ENCODE measurements around the gene CDCP2.
"Not testable (repeated sequence)": the region's sequence is repeated elsewhere in the genome, so short reads cannot be mapped to it uniquely, and the experiment has no call there.

Gene CDCP2

GRCh38 chr1:54104613-54105012, 48.2 kb downstream of the CDCP2 start:
- not testable (repeated sequence) for H3K9me3 ChIP-seq (ENCODE audit: control insufficient read depth, low read length); H3K27ac ChIP-seq (ENCODE audit: low read depth, low read length, severe bottlenecking); H3K4me1 ChIP-seq (ENCODE audit: control insufficient read depth, insufficient read depth, low read length, poor library complexity, severe bottlenecking); H3K4me3 ChIP-seq (ENCODE audit: extremely low read depth, insufficient read depth, low read length, poor library complexity, severe bottlenecking); H3K36me3 ChIP-seq (ENCODE audit: control insufficient read depth, insufficient read depth, low read length)
- 95 to 100% methylated on average over 3 to 7 of the region's 9 CpGs for WGBS, 2 experiments (ENCODE audit: insufficient coverage in 2 of 2)

- WGBS, 2 experiments (ENCODE audit: insufficient coverage in 2 of 2) = 80 to 93% methylated on average over 3 to 6 of the region's 6 CpGs
- Histone ChIP-seq H3K4me3 (ENCODE audit: extremely low read depth, insufficient read depth, low read length, poor library complexity, severe bottlenecking) (no peak overlapping the region), H3K36me3 (ENCODE audit: control insufficient read depth, insufficient read depth, low read length) (no peaks in the 10 kb centered on the region), H3K9me3 (ENCODE audit: control insufficient read depth, low read length) (no peaks in the 10 kb centered on the region), H3K4me1 (ENCODE audit: control insufficient read depth, insufficient read depth, low read length, poor library complexity, severe bottlenecking) (peaks cover 5% of the 10 kb centered on the region), H3K27ac (ENCODE audit: low read depth, low read length, severe bottlenecking) (no peak overlapping the region)
These were observed 49.4 kb downstream of the CDCP2 start for GRCh38 chr1:54103414-54103813.

GRCh38 chr1:54100500-54100899, 52.3 kb downstream of the CDCP2 start:
- Histone ChIP-seq H3K36me3 (ENCODE audit: control insufficient read depth, insufficient read depth, low read length) (peaks cover 6% of the 10 kb centered on the region), H3K27ac (ENCODE audit: low read depth, low read length, severe bottlenecking) (no peak overlapping the region), H3K4me3 (ENCODE audit: extremely low read depth, insufficient read depth, low read length, poor library complexity, severe bottlenecking) (no peak overlapping the region), H3K4me1 (ENCODE audit: control insufficient read depth, insufficient read depth, low read length, poor library complexity, severe bottlenecking) (peaks cover 10% of the 10 kb centered on the region), H3K9me3 (ENCODE audit: control insufficient read depth, low read length) (no peaks in the 10 kb centered on the region)
- 0 to 8% methylated on average over 1 of the region's 2 CpGs for WGBS, 2 experiments (ENCODE audit: insufficient coverage in 2 of 2)

GRCh38 chr1:54099061-54099610, 53.7 kb downstream of the CDCP2 start:
- peaks cover 5% of the 10 kb centered on the region for H3K4me1 ChIP-seq (ENCODE audit: control insufficient read depth, insufficient read depth, low read length, poor library complexity, severe bottlenecking)
- H3K27ac ChIP-seq (ENCODE audit: low read depth, low read length, severe bottlenecking) = no peak overlapping the region
- peaks cover 6% of the 10 kb centered on the region for H3K36me3 ChIP-seq (ENCODE audit: control insufficient read depth, insufficient read depth, low read length)
- WGBS, 2 experiments (ENCODE audit: insufficient coverage in 2 of 2) = 94 to 98% methylated on average over 5 to 6 of the region's 6 CpGs
- H3K9me3 ChIP-seq (ENCODE audit: control insufficient read depth, low read length) = no peaks in the 10 kb centered on the region
- H3K4me3 ChIP-seq (ENCODE audit: extremely low read depth, insufficient read depth, low read length, poor library complexity, severe bottlenecking) = no peak overlapping the region

GRCh38 chr1:54096877-54097240, 55.9 kb downstream of the CDCP2 start:
- Histone ChIP-seq H3K4me1 (ENCODE audit: control insufficient read depth, insufficient read depth, low read length, poor library complexity, severe bottlenecking) (peaks cover 5% of the 10 kb centered on the region), H3K27ac (ENCODE audit: low read depth, low read length, severe bottlenecking) (no peak overlapping the region), H3K4me3 (ENCODE audit: extremely low read depth, insufficient read depth, low read length, poor library complexity, severe bottlenecking) (no peak overlapping the region), H3K36me3 (ENCODE audit: control insufficient read depth, insufficient read depth, low read length) (peaks cover 6% of the 10 kb centered on the region), H3K9me3 (ENCODE audit: control insufficient read depth, low read length) (no peaks in the 10 kb centered on the region)
- 48 to 65% methylated on average over 2 to 3 of the region's 7 CpGs for WGBS, 2 experiments (ENCODE audit: insufficient coverage in 2 of 2)

- Histone ChIP-seq H3K4me1 (ENCODE audit: control insufficient read depth, insufficient read depth, low read length, poor library complexity, severe bottlenecking) (peaks cover 5% of the 10 kb centered on the region), H3K4me3 (ENCODE audit: extremely low read depth, insufficient read depth, low read length, poor library complexity, severe bottlenecking) (no peak overlapping the region), H3K36me3 (ENCODE audit: control insufficient read depth, insufficient read depth, low read length) (peaks cover 6% of the 10 kb centered on the region), H3K27ac (ENCODE audit: low read depth, low read length, severe bottlenecking) (no peak overlapping the region), H3K9me3 (ENCODE audit: control insufficient read depth, low read length) (no peaks in the 10 kb centered on the region)
- 92 to 93% methylated on average over 19 to 21 of the region's 25 CpGs for WGBS, 2 experiments (ENCODE audit: insufficient coverage in 2 of 2)
These were observed 56.4 kb downstream of the CDCP2 start for GRCh38 chr1:54096227-54096876.

GRCh38 chr1:54095546-54096226, 57.1 kb downstream of the CDCP2 start:
- H3K27ac ChIP-seq (ENCODE audit: low read depth, low read length, severe bottlenecking) = no peak overlapping the region
- 80 to 86% methylated on average over 3 to 7 of the region's 8 CpGs for WGBS, 2 experiments (ENCODE audit: insufficient coverage in 2 of 2)

GRCh38 chr1:54094730-54095105, 58.1 kb downstream of the CDCP2 start:
- no CpG with 5 or more reads among the region's 1 CpG for WGBS, 2 experiments (ENCODE audit: insufficient coverage in 2 of 2)
- not testable (repeated sequence) for H3K4me1 ChIP-seq (ENCODE audit: control insufficient read depth, insufficient read depth, low read length, poor library complexity, severe bottlenecking); H3K36me3 ChIP-seq (ENCODE audit: control insufficient read depth, insufficient read depth, low read length); H3K9me3 ChIP-seq (ENCODE audit: control insufficient read depth, low read length); H3K27ac ChIP-seq (ENCODE audit: low read depth, low read length, severe bottlenecking); H3K4me3 ChIP-seq (ENCODE audit: extremely low read depth, insufficient read depth, low read length, poor library complexity, severe bottlenecking)

More at GRCh38 chr1:54095546-54096226, 57.1 kb downstream of the CDCP2 start:
- Histone ChIP-seq H3K4me1 (ENCODE audit: control insufficient read depth, insufficient read depth, low read length, poor library complexity, severe bottlenecking) (peaks cover 5% of the 10 kb centered on the region), H3K9me3 (ENCODE audit: control insufficient read depth, low read length) (no peaks in the 10 kb centered on the region), H3K36me3 (ENCODE audit: control insufficient read depth, insufficient read depth, low read length) (peaks cover 6% of the 10 kb centered on the region), H3K4me3 (ENCODE audit: extremely low read depth, insufficient read depth, low read length, poor library complexity, severe bottlenecking) (no peak overlapping the region)

GRCh38 chr1:54094001-54094729, 58.6 kb downstream of the CDCP2 start:
- 89 to 91% methylated on average over 2 to 4 of the region's 4 CpGs for WGBS, 2 experiments (ENCODE audit: insufficient coverage in 2 of 2)
- H3K4me3 ChIP-seq (ENCODE audit: extremely low read depth, insufficient read depth, low read length, poor library complexity, severe bottlenecking) = no peak overlapping the region
- H3K9me3 ChIP-seq (ENCODE audit: control insufficient read depth, low read length) = no peaks in the 10 kb centered on the region
- peaks cover 6% of the 10 kb centered on the region for H3K36me3 ChIP-seq (ENCODE audit: control insufficient read depth, insufficient read depth, low read length)
- H3K27ac ChIP-seq (ENCODE audit: low read depth, low read length, severe bottlenecking) = no peak overlapping the region
- H3K4me1 ChIP-seq (ENCODE audit: control insufficient read depth, insufficient read depth, low read length, poor library complexity, severe bottlenecking) = peaks cover 5% of the 10 kb centered on the region

GRCh38 chr1:54091666-54092065, 61.1 kb downstream of the CDCP2 start:
- Histone ChIP-seq H3K36me3 (ENCODE audit: control insufficient read depth, insufficient read depth, low read length) (no peaks in the 10 kb centered on the region), H3K27ac (ENCODE audit: low read depth, low read length, severe bottlenecking) (no peak overlapping the region), H3K9me3 (ENCODE audit: control insufficient read depth, low read length) (no peaks in the 10 kb centered on the region), H3K4me3 (ENCODE audit: extremely low read depth, insufficient read depth, low read length, poor library complexity, severe bottlenecking) (no peak overlapping the region), H3K4me1 (ENCODE audit: control insufficient read depth, insufficient read depth, low read length, poor library complexity, severe bottlenecking) (no peaks in the 10 kb centered on the region)
- WGBS, 2 experiments (ENCODE audit: insufficient coverage in 2 of 2) = 80 to 100% methylated on average over 1 of the region's 3 CpGs
